ENCODE measurements around the gene PTPRJ. TPM values are rescaled to one million over a fixed set of nuclear protein-coding genes. Genes with fewer than 3 reads are reported as not detected.

PTPRJ gene
- total and polyA plus RNA-seq, 2 donors (not counting 1 experiment from before 2014, with no cell fraction given): 11.2 to 20.0 TPM

DNA sequence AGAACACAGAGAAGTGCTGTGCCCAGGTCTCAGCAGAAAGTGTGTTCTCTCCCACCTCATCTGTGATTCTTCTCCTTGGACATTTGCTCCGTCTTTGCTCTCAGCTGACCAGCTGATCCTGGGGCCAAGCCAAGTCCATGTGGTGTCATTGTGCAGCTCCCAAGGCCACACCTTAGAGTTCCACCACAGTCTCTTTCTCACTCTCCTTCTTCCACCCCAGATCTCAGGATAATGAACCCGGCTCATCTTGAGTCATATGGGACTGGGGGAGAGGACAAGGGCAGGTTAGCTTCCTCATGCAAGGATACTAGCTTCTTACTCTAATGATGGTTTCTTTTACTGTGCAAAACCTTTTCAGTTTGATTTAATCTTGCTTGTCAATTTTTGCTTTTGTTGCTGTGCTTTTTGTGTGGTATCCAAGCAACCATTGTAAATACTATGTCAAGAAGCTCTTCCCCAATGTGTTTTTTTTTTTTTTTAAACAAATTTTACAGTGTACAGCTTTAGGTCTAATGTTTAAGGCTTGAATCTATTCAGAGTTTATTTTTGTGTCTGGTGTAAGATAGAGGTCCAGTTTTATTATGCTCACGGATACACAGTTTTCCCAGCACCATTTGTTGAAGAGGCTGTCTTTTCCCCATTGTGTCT is 161.2 kb downstream of the PTPRJ start:
- Histone ChIP-seq H3K27ac (ENCODE audit: low read length in 2 of 2) (no peak overlapping the region), H3K9ac (ENCODE audit: low read length) (no peak overlapping the region), H3K4me1 (ENCODE audit: control insufficient read depth in 2 of 2, insufficient read depth in 2 of 2, low read length in 2 of 2) (no peaks in the 10 kb centered on the region), H3K27me3 (replicated peaks in 1 of 4; ENCODE audit: control extremely low read depth in 1 of 4, control insufficient read depth in 3 of 4, insufficient read depth in 4 of 4, low read length in 3 of 4) (no peaks in the 10 kb centered on the region), H3K9me3 (ENCODE audit: control extremely low read depth in 1 of 3, control insufficient read depth in 2 of 3, insufficient read depth in 1 of 3, low read length in 2 of 3) (no peaks in the 10 kb centered on the region), H3K79me2 (ENCODE audit: control insufficient read depth, insufficient read depth, low read length) (peaks cover 3% of the 10 kb centered on the region), H3K4me2 (replicated peaks; ENCODE audit: low read depth, low read length, poor library complexity, severe bottlenecking) (no peak overlapping the region), H2AFZ (ENCODE audit: insufficient read depth, low read depth, low read length, poor library complexity, severe bottlenecking) (no peak overlapping the region), H3K4me3 (ENCODE audit: control extremely low read depth in 1 of 5, extremely low read depth in 1 of 5, insufficient read depth in 1 of 5, low read depth in 2 of 5, low read length in 4 of 5) (no peak overlapping the region), H3K36me3 (replicated peaks in 1 of 2; ENCODE audit: control extremely low read depth in 1 of 2, control insufficient read depth in 1 of 2, extremely low read depth in 1 of 2, insufficient read depth in 2 of 2, low read length in 1 of 2) (peaks cover 11 to 64% of the 10 kb centered on the region in 2 experiments), H4K20me1 (ENCODE audit: control insufficient read depth, insufficient read depth, low read length, poor library complexity, severe bottlenecking) (no peaks in the 10 kb centered on the region)
- peaks cover 2% of the 10 kb centered on the region for H3K4me1 Mint-ChIP-seq
- ATAC-seq (ENCODE audit: low read depth) (no peak), DNase-seq (no peak)
- ChIA-PET CTCF (interaction anchor here (0.6 kb wide), 1 partner anchor 684 kb away, joined by 3 read pairs; no protein-coding TSS in a partner anchor), POLR2A (no interaction called here)
- H3K9me3 Mint-ChIP-seq (ENCODE audit: insufficient read depth): no peaks in the 10 kb centered on the region
- H3K27me3 Mint-ChIP-seq: no peaks in the 10 kb centered on the region
- no peak overlapping the region for H3K4me3 Mint-ChIP-seq
- intact Hi-C loops (cut with micrococcal nuclease): no loop called here
- TF ChIP-seq CTCF (IDR thresholded peaks at IDR 0.05): no peak
- TF ChIP-seq EZH2 (IDR thresholded peaks at IDR 0.05; ENCODE audit: borderline replicate concordance, insufficient read depth, low read depth, low read length, poor library complexity, severe bottlenecking): no peak
- no peak overlapping the region for H3K27ac Mint-ChIP-seq
- WGBS (ENCODE audit: insufficient coverage): 100% methylated on average over 1 of the region's 3 CpGs

GRCh38 chr11:48142889-48143288 is 162.5 kb downstream of the PTPRJ start:
- Mint-ChIP-seq H3K4me1 (peaks cover 2% of the 10 kb centered on the region), H3K9me3 (ENCODE audit: insufficient read depth) (no peaks in the 10 kb centered on the region), H3K27me3 (no peaks in the 10 kb centered on the region), H3K4me3 (no peak overlapping the region), H3K27ac (no peak overlapping the region)
- WGBS (ENCODE audit: insufficient coverage): 94% methylated on average over 4 of the region's 4 CpGs
- peaks cover 3% of the 10 kb centered on the region for H3K79me2 ChIP-seq (ENCODE audit: control insufficient read depth, insufficient read depth, low read length)
- POLR2A ChIA-PET: no interaction called here
- H3K4me2 ChIP-seq (replicated peaks; ENCODE audit: low read depth, low read length, poor library complexity, severe bottlenecking): no peak overlapping the region
- no peaks in the 10 kb centered on the region for H4K20me1 ChIP-seq (ENCODE audit: control insufficient read depth, insufficient read depth, low read length, poor library complexity, severe bottlenecking)
- H3K27ac ChIP-seq (ENCODE audit: low read length in 2 of 2): no peak overlapping the region
- DNase-seq (no peak), ATAC-seq (ENCODE audit: low read depth) (no peak)
- no peak overlapping the region for H3K4me3 ChIP-seq (ENCODE audit: control extremely low read depth in 1 of 5, extremely low read depth in 1 of 5, insufficient read depth in 1 of 5, low read depth in 2 of 5, low read length in 4 of 5)
- CTCF ChIA-PET: no interaction called here
- no peaks in the 10 kb centered on the region for H3K27me3 ChIP-seq (replicated peaks in 1 of 4; ENCODE audit: control extremely low read depth in 1 of 4, control insufficient read depth in 3 of 4, insufficient read depth in 4 of 4, low read length in 3 of 4)
- H3K9me3 ChIP-seq (ENCODE audit: control extremely low read depth in 1 of 3, control insufficient read depth in 2 of 3, insufficient read depth in 1 of 3, low read length in 2 of 3): no peaks in the 10 kb centered on the region
- no peak overlapping the region for H2AFZ ChIP-seq (ENCODE audit: insufficient read depth, low read depth, low read length, poor library complexity, severe bottlenecking)
- H3K36me3 ChIP-seq (replicated peaks in 1 of 2; ENCODE audit: control extremely low read depth in 1 of 2, control insufficient read depth in 1 of 2, extremely low read depth in 1 of 2, insufficient read depth in 2 of 2, low read length in 1 of 2): peaks cover 11 to 57% of the 10 kb centered on the region in 2 experiments
- H3K9ac ChIP-seq (ENCODE audit: low read length): no peak overlapping the region
- H3K4me1 ChIP-seq (ENCODE audit: control insufficient read depth in 2 of 2, insufficient read depth in 2 of 2, low read length in 2 of 2): no peaks in the 10 kb centered on the region
- no peak for TF ChIP-seq EZH2 (IDR thresholded peaks at IDR 0.05; ENCODE audit: borderline replicate concordance, insufficient read depth, low read depth, low read length, poor library complexity, severe bottlenecking)
- TF ChIP-seq CTCF (IDR thresholded peaks at IDR 0.05): no peak
- intact Hi-C loops (cut with micrococcal nuclease): no loop called here
